Dermis blood vessel endothelial cell (primary cell): ENCODE measurements around the gene FARP1. TPM values are rescaled to one million over a fixed set of nuclear protein-coding genes. Genes with fewer than 3 reads are reported as not detected.
"Not testable (repeated sequence)": the region's sequence is repeated elsewhere in the genome, so short reads cannot be mapped to it uniquely, and the experiment has no call there.

ENCODE experiments used
- DNase-seq: peaks from one replicate; pipeline ENCODE4 v3.0.0; 2010
- total RNA-seq: library from RNA; depleted of rRNA; stranded (reverse); fragments of >200 nt; gene quantifications from 2 replicates; pipeline ENCODE4 v1.2.3, GENCODE V29; 2014

The FARP1 gene
- total RNA-seq, 1 donor from 2014 or later, result 17.2 TPM

- DNase-seq, result no peak
Measured at GRCh38 chr13:98206946-98207345, 64.1 kb downstream of the FARP1 start.

GRCh38 chr13:98207416-98207815 is 64.5 kb downstream of the FARP1 start:
- no peak for DNase-seq

DNA sequence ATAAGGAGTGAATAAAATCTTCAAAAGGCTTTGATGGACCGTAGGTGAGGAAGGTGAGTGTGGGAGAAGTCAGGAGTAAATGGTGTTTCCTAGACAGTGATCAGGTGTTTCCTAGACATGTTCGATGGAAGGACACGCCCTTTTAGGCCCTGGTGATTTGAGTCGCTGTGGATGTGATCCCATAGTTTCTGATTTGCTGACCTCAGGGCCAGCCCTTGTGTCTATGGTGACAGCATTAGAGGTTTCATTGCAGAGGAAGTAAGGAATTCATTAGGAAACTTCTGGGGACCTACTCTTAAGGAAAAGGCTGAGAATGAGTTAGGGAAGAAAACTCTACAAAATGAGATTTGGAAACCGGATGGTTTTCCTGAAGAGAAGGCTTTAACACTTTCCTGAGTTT is 65.7 kb downstream of the FARP1 start:
- no peak for DNase-seq

DNA sequence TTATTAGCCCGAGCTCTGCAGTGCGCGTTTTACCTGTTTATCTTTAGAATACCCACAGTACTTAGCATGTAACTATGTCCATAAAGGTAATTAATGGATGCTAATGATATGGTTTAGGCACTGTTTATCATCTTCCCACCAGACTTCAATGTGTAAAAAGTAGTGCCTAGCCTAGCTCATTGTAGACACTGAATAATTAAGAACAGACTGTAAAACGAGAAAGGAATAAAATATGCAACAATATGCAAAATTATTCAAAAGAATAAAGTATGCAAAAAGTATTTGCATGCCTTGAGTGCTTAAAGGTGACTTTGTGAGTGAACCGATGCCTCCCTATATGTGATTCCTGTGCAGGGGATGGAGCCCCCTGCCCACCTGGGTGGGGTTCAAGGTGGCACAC is 69.9 kb downstream of the FARP1 start:
- no peak for DNase-seq

- no peak for DNase-seq
Measured at GRCh38 chr13:98213354-98213753, 70.5 kb downstream of the FARP1 start.

- peak; percentile 33 for DNase-seq
Measured at GRCh38 chr13:98214008-98214643, 71.2 kb downstream of the FARP1 start.

- peak; percentile 15 for DNase-seq
Measured at GRCh38 chr13:98214707-98215106, 71.8 kb downstream of the FARP1 start.

GRCh38 chr13:98215508-98215907 is 72.6 kb downstream of the FARP1 start:
- no peak for DNase-seq

- DNase-seq, result peak; percentile 54
Measured at GRCh38 chr13:98216135-98216565, 73.3 kb downstream of the FARP1 start.

- peak; percentile 11 for DNase-seq
Measured at GRCh38 chr13:98216711-98217285, 73.9 kb downstream of the FARP1 start.

GRCh38 chr13:98217597-98217996 is 74.7 kb downstream of the FARP1 start:
- no peak for DNase-seq

- DNase-seq, result no peak
Measured at GRCh38 chr13:98219685-98220084, 76.8 kb downstream of the FARP1 start.

DNA sequence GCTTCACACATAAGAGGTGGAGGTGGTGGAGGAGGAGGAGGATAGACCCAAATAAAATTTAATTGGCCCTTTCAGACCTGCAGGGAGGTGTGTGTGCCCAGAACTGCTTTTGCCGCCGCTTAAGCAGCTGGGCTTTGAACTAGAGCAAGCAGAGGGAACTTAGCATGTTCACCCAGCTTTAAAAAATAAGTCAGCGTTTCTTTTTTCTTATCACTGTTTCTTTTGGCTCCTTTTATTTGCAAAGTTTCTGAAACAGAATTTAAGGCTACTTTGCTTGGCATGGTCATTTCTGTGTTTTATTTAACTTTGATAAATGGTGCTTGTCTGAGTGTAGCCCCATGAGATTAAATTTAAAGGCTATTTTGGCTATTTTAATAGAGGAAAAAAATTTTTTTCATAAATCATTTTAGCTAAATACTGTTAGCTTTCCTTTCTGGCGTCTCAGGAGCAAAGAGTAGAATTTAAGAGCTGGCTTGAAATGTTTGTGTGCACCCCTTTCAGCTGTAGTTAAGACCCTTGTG is 77.4 kb downstream of the FARP1 start:
- no peak for DNase-seq

DNA sequence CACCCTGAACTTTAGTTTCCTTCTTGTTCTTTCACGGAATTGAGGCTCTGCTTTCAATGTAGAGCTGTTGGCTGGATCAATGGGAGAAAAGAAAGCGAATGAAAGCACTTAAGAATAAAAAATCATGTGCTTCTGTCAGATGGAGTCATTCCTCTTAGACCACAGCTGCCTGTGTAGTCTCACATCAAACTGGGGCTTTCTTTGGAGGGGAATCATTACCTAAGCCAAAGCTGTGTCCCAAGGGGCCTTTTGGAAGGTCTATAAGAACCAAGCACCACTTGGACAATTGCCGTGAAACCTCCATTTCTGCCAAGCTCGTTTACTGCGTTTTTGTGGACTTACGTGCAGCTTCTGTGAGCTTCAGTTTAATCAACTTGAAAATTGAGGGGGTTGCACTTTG is 78.3 kb downstream of the FARP1 start:
- DNase-seq, result no peak

DNA sequence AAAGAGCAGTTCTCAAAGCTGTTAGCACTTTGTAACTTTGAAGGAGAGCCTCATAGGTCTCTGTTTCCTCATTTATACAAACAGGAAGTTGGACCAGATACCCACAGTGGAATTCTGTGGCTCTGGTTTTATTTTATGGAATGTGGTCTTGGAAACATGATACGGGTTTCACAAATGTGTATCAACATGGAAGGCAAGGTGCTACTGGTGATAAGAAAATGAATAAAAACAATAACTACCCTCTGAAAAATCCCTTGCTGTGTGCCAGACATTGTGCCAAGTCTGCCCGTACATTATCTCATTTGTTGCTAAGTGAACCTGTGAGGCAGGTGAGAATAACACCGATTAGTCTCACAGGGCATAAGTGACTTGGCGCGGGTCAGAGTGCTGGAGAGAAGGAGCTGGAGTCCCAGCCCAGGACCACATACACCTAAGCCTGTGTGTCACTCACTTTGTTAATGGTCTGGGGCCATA is 79.2 kb downstream of the FARP1 start:
- peak; percentile 45 for DNase-seq

GRCh38 chr13:98222816-98223215 is 79.9 kb downstream of the FARP1 start:
- no peak for DNase-seq

- no peak for DNase-seq
Measured at GRCh38 chr13:98223741-98224140, 80.8 kb downstream of the FARP1 start.

DNA sequence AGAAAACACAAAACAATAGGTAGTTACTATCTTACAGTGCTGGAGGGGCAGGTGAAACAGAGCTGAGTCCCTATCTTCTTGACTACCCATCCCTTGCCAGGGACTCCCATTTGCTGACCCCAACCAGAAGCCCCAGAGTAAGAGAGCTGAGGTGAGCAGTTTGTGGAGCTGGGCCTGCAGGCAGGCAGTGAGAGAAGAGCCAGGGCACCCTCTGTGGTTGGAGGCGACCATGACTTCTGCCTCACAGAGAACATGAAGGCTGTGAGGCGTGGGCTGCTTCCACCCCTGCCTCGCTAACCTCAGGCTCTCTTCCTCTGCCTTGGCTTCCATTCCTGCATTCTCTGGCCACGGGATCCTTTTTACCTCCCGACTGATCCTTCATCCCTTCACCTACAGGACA is 81.7 kb downstream of the FARP1 start:
- no peak for DNase-seq

GRCh38 chr13:98225036-98225940 is 82.4 kb downstream of the FARP1 start:
- DNase-seq, result no peak

DNA sequence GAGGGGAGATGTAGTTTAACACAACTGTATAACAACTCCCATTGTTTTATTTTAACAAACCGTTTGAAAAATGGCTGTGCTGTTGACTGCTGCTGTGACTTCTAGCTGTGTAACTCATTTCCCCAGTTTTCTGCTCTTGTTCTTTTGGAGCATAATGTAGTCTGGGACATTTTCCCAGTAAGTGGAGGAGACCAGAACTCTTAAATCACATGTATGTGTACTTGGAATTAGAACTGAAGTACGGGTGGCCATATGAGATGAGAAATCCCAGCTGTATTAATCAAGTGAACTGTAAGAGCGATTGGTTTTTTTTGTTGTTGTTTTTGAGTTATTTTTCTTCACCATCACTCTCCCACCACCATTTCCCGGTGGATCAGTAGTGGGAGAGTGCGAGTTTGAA is 83.6 kb downstream of the FARP1 start:
- no peak for DNase-seq

- no peak for DNase-seq
Measured at GRCh38 chr13:98228661-98229341, 85.9 kb downstream of the FARP1 start.

DNA sequence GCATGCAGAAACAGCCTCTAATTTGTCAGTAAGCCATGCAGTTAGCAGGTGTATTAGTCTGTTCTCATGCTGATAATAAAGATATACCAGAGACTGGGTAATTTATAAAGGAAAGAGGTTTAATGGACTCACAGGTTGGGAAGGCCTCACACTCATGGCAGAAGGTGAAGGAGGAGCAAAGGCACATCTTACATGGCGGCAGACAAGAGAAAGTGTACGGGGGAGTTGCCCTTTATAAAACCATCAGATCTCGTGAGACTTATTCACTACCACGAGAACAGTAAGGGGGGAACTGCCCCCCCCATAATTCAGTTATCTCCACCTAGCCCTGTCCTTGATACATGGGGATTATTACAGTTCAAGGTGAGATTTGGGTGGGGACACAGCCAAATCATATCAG is 87.9 kb downstream of the FARP1 start:
- DNase-seq, result not testable (repeated sequence)

DNA sequence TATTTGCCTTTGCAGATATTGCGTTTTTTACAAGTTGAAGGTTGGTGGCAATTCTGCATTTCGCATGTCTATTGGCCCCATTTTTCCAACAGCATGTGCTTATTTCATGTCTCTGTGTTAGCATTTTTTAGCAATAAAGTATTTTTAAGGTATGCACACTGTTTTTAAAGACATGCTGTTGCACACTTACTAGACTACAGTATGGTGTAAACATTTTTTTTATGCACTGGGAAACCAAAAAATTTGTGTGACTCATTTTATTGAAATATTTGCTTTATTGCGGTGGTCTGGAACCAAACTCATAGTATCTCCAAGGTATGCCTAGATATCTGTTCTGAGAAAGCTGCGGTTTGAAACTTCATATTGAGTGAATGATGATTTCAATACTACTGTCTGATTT is 89.6 kb downstream of the FARP1 start:
- DNase-seq, result no peak
